Breast epithelium (tissue), 4 donors: Measurements from ENCODE around the gene SPATC1L. TPM values are rescaled to one million over a fixed set of nuclear protein-coding genes. Genes with fewer than 3 reads are reported as not detected.

Experiments used
- DNase-seq, 2 donors: peaks; one replicate each; pipeline ENCODE4 v3.0.0-alpha.2; 2019; ENCODE audit warnings: low spot score in 2 of 2
- H3K27ac ChIP-seq, 2 donors: fragments of 200-600 bp; sonication (generic) in 1 of 2; one replicate each; pipeline ENCODE4 v1.5.1; 2016 to 2019; ENCODE audit warnings: mild to moderate bottlenecking in 1 of 2
- H3K27me3 ChIP-seq, 2 donors: fragments of 200-600 bp; sonication (generic) in 1 of 2; one replicate each; pipeline versions ENCODE4 v1.5.1 to v1.6.0; 2017 to 2019; ENCODE audit warnings: control low read depth in 1 of 2, mild to moderate bottlenecking in 1 of 2
- H3K36me3 ChIP-seq: fragments of 200-600 bp; one replicate; pipeline ENCODE4 v1.5.1; 2019
- H3K4me1 ChIP-seq, 2 donors: fragments of 200-600 bp; sonication (generic); one replicate each; pipeline ENCODE4 v1.5.1; 2016 to 2019; ENCODE audit warnings: control low read depth in 1 of 2
- H3K4me3 ChIP-seq, 3 donors: fragments of 200-600 bp; sonication (generic); 1 replicate in 2 of 3; 2 replicates in 1 of 3; pipeline ENCODE4 v1.5.1; 2016 to 2019; ENCODE audit warnings: mild to moderate bottlenecking in 3 of 3, moderate library complexity in 2 of 3
- H3K9me3 ChIP-seq, 2 donors: fragments of 200-600 bp; sonication (generic) in 1 of 2; one replicate each; pipeline ENCODE4 v1.5.1; 2016 to 2019; ENCODE audit warnings: control low read depth in 1 of 2
- CTCF ChIP-seq, 3 donors: fragments of 450-650 bp; IDR thresholded peaks; one replicate each; pipeline ENCODE4 v1.5.1; 2016 to 2017; ENCODE audit warnings: antibody characterized with exemption in 3 of 3, mild to moderate bottlenecking in 3 of 3, moderate library complexity in 3 of 3
- POLR2A ChIP-seq: fragments of 450-650 bp; IDR thresholded peaks from one replicate; pipeline ENCODE4 v1.6.1; 2016; ENCODE audit warnings: antibody characterized with exemption, mild to moderate bottlenecking, moderate library complexity
- POLR2AphosphoS5 ChIP-seq, 3 donors: sonication (generic); formaldehyde crosslinking; IDR thresholded peaks; one replicate each; pipeline ENCODE4 v1.6.1; 2017; ENCODE audit warnings: antibody characterized with exemption in 3 of 3
- intact Hi-C: fragments of 100-400 bp; cut with DNase I; formaldehyde crosslinking; loops from one replicate; pipeline ENCODE4 v1.15.1; 2023; ENCODE audit warnings: low total_unique reads
- total RNA-seq, 3 donors: library from RNA; depleted of rRNA; stranded (reverse); fragments of >200 nt; gene quantifications; one replicate each; pipeline ENCODE4 v1.1.0, GENCODE V29; 2016

SPATC1L gene
- total RNA-seq, 3 donors from 2014 or later = 1.6 to 7.0 (median 6.2) TPM

GRCh38 chr21:46191686-46192575 is 7.7 kb upstream of the SPATC1L start:
- H3K4me3 ChIP-seq = no peak overlapping the region
- TF ChIP-seq CTCF (IDR thresholded peaks at IDR 0.05) (no peak), POLR2A (no peak), POLR2AphosphoS5 (IDR thresholded peaks at IDR 0.05) (no peak)
- H3K27ac ChIP-seq = peak overlapping the region in 1 of 2 donors; percentile 32
- intact Hi-C loops = no loop called here
- H3K27me3 ChIP-seq = no peaks in the 10 kb centered on the region
- no peaks in the 10 kb centered on the region for H3K36me3 ChIP-seq
- no peaks in the 10 kb centered on the region for H3K9me3 ChIP-seq
- H3K4me1 ChIP-seq = peaks cover 13 to 17% of the 10 kb centered on the region in 2 donors
- no peak for DNase-seq

GRCh38 chr21:46191257-46191685 is 7.0 kb upstream of the SPATC1L start:
- peaks cover 13 to 17% of the 10 kb centered on the region in 2 donors for H3K4me1 ChIP-seq
- no peaks in the 10 kb centered on the region for H3K27me3 ChIP-seq
- no peak overlapping the region for H3K4me3 ChIP-seq
- peak; percentile 19 to 48 for DNase-seq
- peak overlapping the region; percentile 87 to 92 for H3K27ac ChIP-seq
- H3K9me3 ChIP-seq = no peaks in the 10 kb centered on the region
- TF ChIP-seq CTCF (IDR thresholded peaks at IDR 0.05) (no peak), POLR2AphosphoS5 (IDR thresholded peaks at IDR 0.05) (no peak), POLR2A (no peak)
- intact Hi-C loops = no loop called here
- H3K36me3 ChIP-seq = no peaks in the 10 kb centered on the region

GRCh38 chr21:46190491-46191131 is 6.4 kb upstream of the SPATC1L start:
- intact Hi-C loops = no loop called here
- no peak overlapping the region for H3K4me3 ChIP-seq
- peak overlapping the region; percentile 87 to 92 for H3K27ac ChIP-seq
- no peaks in the 10 kb centered on the region for H3K9me3 ChIP-seq
- TF ChIP-seq POLR2AphosphoS5 (IDR thresholded peaks at IDR 0.05) (no peak), POLR2A (no peak), CTCF (IDR thresholded peaks at IDR 0.05) (no peak)
- DNase-seq = peak; percentile 16 to 38
- H3K27me3 ChIP-seq = no peaks in the 10 kb centered on the region
- H3K36me3 ChIP-seq = no peaks in the 10 kb centered on the region
- H3K4me1 ChIP-seq = peaks cover 13 to 17% of the 10 kb centered on the region in 2 donors

GRCh38 chr21:46189959-46190490 is 5.8 kb upstream of the SPATC1L start:
- no peaks in the 10 kb centered on the region for H3K27me3 ChIP-seq
- no peak for TF ChIP-seq POLR2A
- H3K27ac ChIP-seq = peak overlapping the region; percentile 87 to 92
- H3K36me3 ChIP-seq = no peaks in the 10 kb centered on the region
- intact Hi-C loops = no loop called here
- H3K4me3 ChIP-seq = no peak overlapping the region
- H3K9me3 ChIP-seq = no peaks in the 10 kb centered on the region
- DNase-seq = peak; percentile 16 to 49
- H3K4me1 ChIP-seq = peaks cover 13 to 17% of the 10 kb centered on the region in 2 donors

- Histone ChIP-seq H3K4me1 (peaks cover 13 to 17% of the 10 kb centered on the region in 2 donors), H3K9me3 (no peaks in the 10 kb centered on the region), H3K27me3 (no peaks in the 10 kb centered on the region), H3K27ac (peak overlapping the region; percentile 87 to 92), H3K36me3 (no peaks in the 10 kb centered on the region), H3K4me3 (no peak overlapping the region)
- TF ChIP-seq CTCF (IDR thresholded peaks at IDR 0.05) (no peak), POLR2AphosphoS5 (IDR thresholded peaks at IDR 0.05) (no peak), POLR2A (no peak)
- peak; percentile 19 to 50 for DNase-seq
- intact Hi-C loops = no loop called here
Measured at GRCh38 chr21:46189213-46189958, 5.1 kb upstream of the SPATC1L start.
